ENCODE data around the gene CNTNAP2.

DNA sequence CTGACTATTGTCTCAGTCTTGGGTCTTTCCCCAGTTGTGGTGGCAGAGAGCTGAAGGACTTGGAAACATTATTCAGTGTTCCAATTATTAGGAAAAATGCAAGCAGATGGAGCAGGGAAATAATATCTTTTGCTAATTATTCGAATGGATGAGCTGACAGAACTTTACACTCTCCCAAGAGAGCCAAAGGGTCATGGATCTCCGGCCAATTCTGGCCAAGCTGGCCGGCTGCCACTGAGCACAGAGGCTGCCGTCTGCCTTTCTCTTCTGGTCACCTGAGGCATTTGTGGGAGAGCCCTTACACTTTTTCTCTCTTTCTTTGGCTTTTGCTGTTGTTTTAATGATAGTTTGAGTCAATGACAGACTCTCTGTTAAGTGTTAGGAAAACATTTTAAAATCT lies 22.2 kb upstream of the CNTNAP2 start:
- TF ChIP-seq, protein P1, sequence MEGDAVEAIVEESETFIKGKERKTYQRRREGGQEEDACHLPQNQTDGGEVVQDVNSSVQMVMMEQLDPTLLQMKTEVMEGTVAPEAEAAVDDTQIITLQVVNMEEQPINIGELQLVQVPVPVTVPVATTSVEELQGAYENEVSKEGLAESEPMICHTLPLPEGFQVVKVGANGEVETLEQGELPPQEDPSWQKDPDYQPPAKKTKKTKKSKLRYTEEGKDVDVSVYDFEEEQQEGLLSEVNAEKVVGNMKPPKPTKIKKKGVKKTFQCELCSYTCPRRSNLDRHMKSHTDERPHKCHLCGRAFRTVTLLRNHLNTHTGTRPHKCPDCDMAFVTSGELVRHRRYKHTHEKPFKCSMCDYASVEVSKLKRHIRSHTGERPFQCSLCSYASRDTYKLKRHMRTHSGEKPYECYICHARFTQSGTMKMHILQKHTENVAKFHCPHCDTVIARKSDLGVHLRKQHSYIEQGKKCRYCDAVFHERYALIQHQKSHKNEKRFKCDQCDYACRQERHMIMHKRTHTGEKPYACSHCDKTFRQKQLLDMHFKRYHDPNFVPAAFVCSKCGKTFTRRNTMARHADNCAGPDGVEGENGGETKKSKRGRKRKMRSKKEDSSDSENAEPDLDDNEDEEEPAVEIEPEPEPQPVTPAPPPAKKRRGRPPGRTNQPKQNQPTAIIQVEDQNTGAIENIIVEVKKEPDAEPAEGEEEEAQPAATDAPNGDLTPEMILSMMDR (IDR thresholded peaks at IDR 0.05) = no peak
- TF ChIP-seq POLR2A (IDR thresholded peaks at IDR 0.05) = no peak

Measured in heart left ventricle (tissue), 13 donors.